ENCODE measurements around the gene TRMT44. TPM values are rescaled to one million over a fixed set of nuclear protein-coding genes. Genes with fewer than 3 reads are reported as not detected.

TRMT44 gene
- total RNA-seq, 4 donors from 2014 or later, result 30.8 to 60.0 (median 46.1) TPM

- Histone ChIP-seq H3K27ac (no peak overlapping the region), H3K9me3 (no peaks in the 10 kb centered on the region), H3K36me3 (no peaks in the 10 kb centered on the region), H3K4me1 (peaks cover 60% of the 10 kb centered on the region), H3K4me3 (no peak overlapping the region), H3K27me3 (no peaks in the 10 kb centered on the region)
- no peak for TF ChIP-seq POLR2A (IDR thresholded peaks at IDR 0.05)
- no peak for TF ChIP-seq POLR2AphosphoS5 (IDR thresholded peaks at IDR 0.05)
- TF ChIP-seq CTCF (IDR thresholded peaks at IDR 0.05), result no peak
- TF ChIP-seq EP300 (IDR thresholded peaks at IDR 0.05), result no peak
- 86% methylated on average over 5 of the region's 5 CpGs for WGBS
- DNase-seq (ENCODE audit: low spot score in 2 of 2), result no peak
These were observed 9.0 kb upstream of the TRMT44 start for GRCh38 chr4:8431553-8431952.

DNA sequence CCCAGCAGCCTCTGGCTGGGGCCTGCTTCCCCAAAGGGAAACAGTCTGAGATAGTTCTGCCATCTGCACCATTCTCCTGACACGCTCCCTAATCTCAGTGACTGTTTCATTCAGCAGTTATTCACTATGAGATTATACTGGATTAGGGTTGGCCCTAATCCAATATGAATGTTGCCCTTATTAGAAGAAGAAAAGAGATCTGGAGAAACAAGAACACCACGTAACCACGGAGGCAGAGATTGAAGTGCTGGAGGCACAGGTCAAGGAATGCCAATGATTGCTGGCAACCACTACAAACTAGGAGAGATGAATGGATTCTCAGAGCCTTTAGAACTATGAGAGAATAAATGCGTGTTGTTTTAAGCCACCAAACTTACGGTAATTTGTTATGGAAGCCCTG, 7.4 kb upstream of the TRMT44 start:
- no peaks in the 10 kb centered on the region for H3K9me3 ChIP-seq
- H3K4me1 ChIP-seq, result peaks cover 59% of the 10 kb centered on the region
- no peak for TF ChIP-seq POLR2A (IDR thresholded peaks at IDR 0.05)
- TF ChIP-seq CTCF (IDR thresholded peaks at IDR 0.05), result no peak
- TF ChIP-seq POLR2AphosphoS5 (IDR thresholded peaks at IDR 0.05), result no peak
- TF ChIP-seq EP300 (IDR thresholded peaks at IDR 0.05), result no peak
- H3K36me3 ChIP-seq, result no peaks in the 10 kb centered on the region
- peak overlapping the region; percentile 81 for H3K27ac ChIP-seq
- H3K27me3 ChIP-seq, result no peaks in the 10 kb centered on the region
- 74% methylated on average over 5 of the region's 5 CpGs for WGBS
- H3K4me3 ChIP-seq, result no peak overlapping the region
- no peak for DNase-seq (ENCODE audit: low spot score in 2 of 2)

DNA sequence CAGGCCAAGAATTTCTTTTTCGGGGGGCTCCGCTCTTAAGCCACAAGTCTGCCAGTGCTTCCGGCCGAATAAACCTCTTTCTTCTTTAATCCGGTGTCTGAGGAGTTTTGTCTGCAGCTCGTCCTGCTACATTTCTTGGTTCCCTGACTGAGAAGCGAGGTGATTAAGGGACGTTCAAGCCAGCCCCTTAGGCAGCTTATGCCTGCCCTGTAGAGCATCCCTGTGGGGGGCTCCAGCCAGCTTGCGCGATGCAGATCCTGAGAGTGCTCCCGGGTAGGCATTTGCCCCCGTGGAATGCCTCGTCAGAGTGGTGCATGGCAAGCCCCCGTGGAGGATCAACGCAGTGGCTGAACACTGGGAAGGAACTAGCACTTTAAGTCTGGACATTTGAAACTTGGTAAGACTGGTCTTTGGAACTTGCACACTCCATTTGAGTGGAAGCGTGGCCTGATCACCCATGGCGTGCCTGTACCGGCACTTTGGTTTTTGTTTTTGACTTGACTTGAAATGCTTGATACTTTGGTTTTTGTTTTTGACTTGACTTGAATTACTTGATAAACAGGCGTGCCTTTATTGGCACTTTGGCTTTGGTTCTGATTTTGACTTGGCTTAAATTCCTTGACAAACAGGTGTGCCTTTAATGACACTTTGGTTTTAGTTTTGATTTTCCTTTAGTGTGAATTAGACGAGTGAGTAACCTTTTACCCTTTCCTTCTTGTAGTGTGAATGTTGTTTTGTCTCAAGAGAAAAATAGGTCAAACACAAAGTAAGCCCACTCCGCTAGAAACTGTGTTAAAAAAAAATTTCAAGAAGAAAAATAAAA, 6.1 kb upstream of the TRMT44 start:
- no peaks in the 10 kb centered on the region for H3K27me3 ChIP-seq
- no peak for DNase-seq (ENCODE audit: low spot score in 2 of 2)
- H3K36me3 ChIP-seq, result no peaks in the 10 kb centered on the region
- 50% methylated on average over 20 of the region's 21 CpGs for WGBS
- TF ChIP-seq POLR2AphosphoS5 (IDR thresholded peaks at IDR 0.05) (peak in 1 of 3 donors; percentile 32), POLR2A (IDR thresholded peaks at IDR 0.05) (no peak)
- H3K27ac ChIP-seq, result peak overlapping the region; percentile 81
- peak overlapping the region; percentile 36 for H3K4me3 ChIP-seq
- no peaks in the 10 kb centered on the region for H3K9me3 ChIP-seq
- H3K4me1 ChIP-seq, result peaks cover 64% of the 10 kb centered on the region

DNA sequence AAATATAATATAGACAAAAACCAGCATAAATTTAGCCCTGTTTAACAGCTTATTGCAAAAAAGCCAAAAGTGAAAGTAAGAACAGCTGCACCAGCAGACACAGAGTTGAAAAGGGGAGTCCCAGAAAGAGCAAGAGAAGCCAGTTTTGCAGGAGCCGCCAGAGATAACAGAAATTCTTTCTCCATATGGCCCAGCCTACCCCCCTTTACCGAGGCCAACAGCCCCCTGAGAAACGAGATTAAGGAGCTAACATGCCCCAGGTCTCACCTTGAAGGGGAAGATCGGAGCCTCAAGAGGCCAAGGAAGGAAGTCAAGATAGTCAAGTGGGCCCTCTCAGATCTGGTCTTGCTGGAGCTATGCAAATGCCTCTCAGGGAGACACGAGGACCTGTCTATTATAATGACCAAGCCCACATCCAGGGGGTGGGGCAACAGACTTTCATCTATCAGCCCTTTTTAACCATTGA, 4.9 kb upstream of the TRMT44 start:
- H3K27ac ChIP-seq, result peak overlapping the region; percentile 81
- no peaks in the 10 kb centered on the region for H3K9me3 ChIP-seq
- no peak for TF ChIP-seq EP300 (IDR thresholded peaks at IDR 0.05)
- no peak for TF ChIP-seq POLR2AphosphoS5 (IDR thresholded peaks at IDR 0.05)
- TF ChIP-seq POLR2A (IDR thresholded peaks at IDR 0.05), result no peak
- TF ChIP-seq CTCF (IDR thresholded peaks at IDR 0.05), result no peak
- no peaks in the 10 kb centered on the region for H3K36me3 ChIP-seq
- WGBS, result 15% methylated on average over 5 of the region's 5 CpGs
- no peaks in the 10 kb centered on the region for H3K27me3 ChIP-seq
- H3K4me1 ChIP-seq, result peaks cover 71% of the 10 kb centered on the region
- H3K4me3 ChIP-seq, result peak overlapping the region; percentile 36
- DNase-seq (ENCODE audit: low spot score in 2 of 2), result no peak

- H3K9me3 ChIP-seq, result no peaks in the 10 kb centered on the region
- H3K4me3 ChIP-seq, result peak overlapping the region; percentile 27
- H3K4me1 ChIP-seq, result peaks cover 80% of the 10 kb centered on the region
- no peak for DNase-seq (ENCODE audit: low spot score in 2 of 2)
- TF ChIP-seq CTCF (IDR thresholded peaks at IDR 0.05) (peak in 1 of 2 donors; percentile 23), EP300 (IDR thresholded peaks at IDR 0.05) (no peak), POLR2A (IDR thresholded peaks at IDR 0.05) (no peak), POLR2AphosphoS5 (IDR thresholded peaks at IDR 0.05) (no peak)
- H3K27me3 ChIP-seq, result no peaks in the 10 kb centered on the region
- peak overlapping the region; percentile 83 for H3K27ac ChIP-seq
- no peaks in the 10 kb centered on the region for H3K36me3 ChIP-seq
- WGBS, result 55% methylated on average over 13 of the region's 13 CpGs
These were observed 3.3 kb upstream of the TRMT44 start for GRCh38 chr4:8437281-8437680.

Measured in suprapubic skin (tissue), 4 donors.